Prostate gland (tissue), 2 donors: ENCODE measurements around the gene TMEM213. TPM values are rescaled to one million over a fixed set of nuclear protein-coding genes. Genes with fewer than 3 reads are reported as not detected.

Experiments used
- DNase-seq: peaks from one replicate; pipeline ENCODE4 v3.0.0-alpha.2; 2019; ENCODE audit warnings: low spot score
- H3K27ac ChIP-seq, 2 donors: fragments of 200-600 bp; sonication (generic); 2 replicates each; pipeline ENCODE4 v1.5.1; 2017 to 2019
- H3K27me3 ChIP-seq: fragments of 200-600 bp; sonication (generic); replicated peaks from 2 replicates; pipeline ENCODE4 v1.5.1; 2019; ENCODE audit not compliant: insufficient read depth
- H3K36me3 ChIP-seq, 2 donors: fragments of 200-600 bp; sonication (generic); 1 replicate in 1 of 2; 2 replicates in 1 of 2; pipeline versions ENCODE4 v1.5.1 to v1.8.1; 2017 to 2019
- H3K4me1 ChIP-seq: fragments of 200-600 bp; sonication (generic); replicated peaks from 2 replicates; pipeline ENCODE4 v1.5.1; 2019
- H3K4me3 ChIP-seq, 2 donors: fragments of 200-600 bp; sonication (generic); 2 replicates each; pipeline ENCODE4 v1.5.1; 2017 to 2019
- H3K9me3 ChIP-seq: fragments of 200-600 bp; sonication (generic); 2 replicates; pipeline ENCODE4 v1.5.1; 2017
- POLR2A ChIP-seq: fragments of 450-650 bp; IDR thresholded peaks from one replicate; pipeline ENCODE4 v1.6.1; 2016; ENCODE audit warnings: antibody characterized with exemption, mild to moderate bottlenecking
- POLR2AphosphoS5 ChIP-seq: sonication (generic); formaldehyde crosslinking; IDR thresholded peaks from one replicate; pipeline ENCODE4 v1.6.1; 2017; ENCODE audit warnings: antibody characterized with exemption
- WGBS: methylation state at CpG from one replicate; pipeline ENCODE4 v1.1.5; 2018; 5-methylcytosine and 5-hydroxymethylcytosine counted together
- intact Hi-C: fragments of 100-400 bp; cut with DNase I; formaldehyde crosslinking; loops from one replicate; pipeline ENCODE4 v1.14.2; 2022
- total RNA-seq, 2 donors: library from RNA; depleted of rRNA; stranded (reverse); fragments of >200 nt; gene quantifications; one replicate each; pipeline ENCODE4 v1.1.0, GENCODE V29; 2016
- TF ChIP-seq, protein P1 (sequence below), 4 experiments: fragments of 200-600 bp in 2 of 4; fragments of 450-650 bp in 2 of 4; sonication (generic) in 2 of 4; IDR thresholded peaks; 1 replicate in 3 of 4; 2 replicates in 1 of 4; pipeline ENCODE4 v1.5.1; 2016 to 2019; ENCODE audit warnings: antibody characterized with exemption in 4 of 4, mild to moderate bottlenecking in 2 of 4, moderate library complexity in 2 of 4

The TMEM213 gene
- total RNA-seq: under 1 TPM in 1 of 2 donors, not detected in 1; 0.55 TPM

GRCh38 chr7:138797715-138798320 lies at the start of gene TMEM213, which contains the start of gene ATP6V0A4:
Gene TMEM213, plus strand, starts transcription at chr7:138797994. Its CDS starts 111 bp downstream, at chr7:138798105.
Gene ATP6V0A4, minus strand, starts transcription at chr7:138798196. Its CDS starts 26,949 bp downstream, at chr7:138771247.
- H3K4me3 ChIP-seq: no peak within 1 kb of the TSS
- no peaks in the 10 kb centered on the region for H3K36me3 ChIP-seq
- WGBS: 6% methylated on average over 14 of the region's 14 CpGs
- intact Hi-C loops: no loop called here
- no peaks in the 10 kb centered on the region for H3K27me3 ChIP-seq
- H3K4me1 ChIP-seq: no peaks in the 10 kb centered on the region
- H3K9me3 ChIP-seq: no peaks in the 10 kb centered on the region
- no peak within 1 kb of the TSS for H3K27ac ChIP-seq
- TF ChIP-seq, protein P1, sequence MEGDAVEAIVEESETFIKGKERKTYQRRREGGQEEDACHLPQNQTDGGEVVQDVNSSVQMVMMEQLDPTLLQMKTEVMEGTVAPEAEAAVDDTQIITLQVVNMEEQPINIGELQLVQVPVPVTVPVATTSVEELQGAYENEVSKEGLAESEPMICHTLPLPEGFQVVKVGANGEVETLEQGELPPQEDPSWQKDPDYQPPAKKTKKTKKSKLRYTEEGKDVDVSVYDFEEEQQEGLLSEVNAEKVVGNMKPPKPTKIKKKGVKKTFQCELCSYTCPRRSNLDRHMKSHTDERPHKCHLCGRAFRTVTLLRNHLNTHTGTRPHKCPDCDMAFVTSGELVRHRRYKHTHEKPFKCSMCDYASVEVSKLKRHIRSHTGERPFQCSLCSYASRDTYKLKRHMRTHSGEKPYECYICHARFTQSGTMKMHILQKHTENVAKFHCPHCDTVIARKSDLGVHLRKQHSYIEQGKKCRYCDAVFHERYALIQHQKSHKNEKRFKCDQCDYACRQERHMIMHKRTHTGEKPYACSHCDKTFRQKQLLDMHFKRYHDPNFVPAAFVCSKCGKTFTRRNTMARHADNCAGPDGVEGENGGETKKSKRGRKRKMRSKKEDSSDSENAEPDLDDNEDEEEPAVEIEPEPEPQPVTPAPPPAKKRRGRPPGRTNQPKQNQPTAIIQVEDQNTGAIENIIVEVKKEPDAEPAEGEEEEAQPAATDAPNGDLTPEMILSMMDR (IDR thresholded peaks at IDR 0.05): no peak
- DNase-seq: no peak

- DNase-seq: no peak
- no peak overlapping the region for H3K4me3 ChIP-seq
- 76% methylated on average over 6 of the region's 6 CpGs for WGBS
- H3K4me1 ChIP-seq: no peaks in the 10 kb centered on the region
- intact Hi-C loops: no loop called here
- TF ChIP-seq POLR2A (no peak), POLR2AphosphoS5 (no peak)
- TF ChIP-seq, protein P1 (IDR thresholded peaks at IDR 0.05): no peak
- H3K27ac ChIP-seq: no peak overlapping the region
- no peaks in the 10 kb centered on the region for H3K27me3 ChIP-seq
- H3K36me3 ChIP-seq: no peaks in the 10 kb centered on the region
- H3K9me3 ChIP-seq: no peaks in the 10 kb centered on the region
Measured at GRCh38 chr7:138748666-138749065, 49.1 kb upstream of the TMEM213 start.

- WGBS: 41% methylated on average over 3 of the region's 3 CpGs
- no peaks in the 10 kb centered on the region for H3K4me1 ChIP-seq
- intact Hi-C loops: no loop called here
- no peaks in the 10 kb centered on the region for H3K36me3 ChIP-seq
- no peak overlapping the region for H3K27ac ChIP-seq
- TF ChIP-seq, protein P1 (IDR thresholded peaks at IDR 0.05): no peak
- TF ChIP-seq POLR2AphosphoS5 (no peak), POLR2A (no peak)
- no peak overlapping the region for H3K4me3 ChIP-seq
- no peaks in the 10 kb centered on the region for H3K27me3 ChIP-seq
- no peak for DNase-seq
- no peaks in the 10 kb centered on the region for H3K9me3 ChIP-seq
Measured at GRCh38 chr7:138749960-138750359, 47.8 kb upstream of the TMEM213 start.

GRCh38 chr7:138750473-138750872 lies 47.3 kb upstream of the TMEM213 start:
- H3K36me3 ChIP-seq: no peaks in the 10 kb centered on the region
- no peak for DNase-seq
- TF ChIP-seq POLR2AphosphoS5 (no peak), POLR2A (no peak)
- TF ChIP-seq, protein P1 (IDR thresholded peaks at IDR 0.05): no peak
- H3K4me3 ChIP-seq: no peak overlapping the region
- H3K4me1 ChIP-seq: no peaks in the 10 kb centered on the region
- H3K27me3 ChIP-seq: no peaks in the 10 kb centered on the region
- H3K27ac ChIP-seq: no peak overlapping the region
- no peaks in the 10 kb centered on the region for H3K9me3 ChIP-seq
- intact Hi-C loops: no loop called here
- WGBS: 93% methylated on average over 15 of the region's 15 CpGs

GRCh38 chr7:138750901-138751464 lies 46.8 kb upstream of the TMEM213 start:
- no peak for DNase-seq
- no peak for TF ChIP-seq POLR2A
- no peak for TF ChIP-seq POLR2AphosphoS5
- TF ChIP-seq, protein P1 (IDR thresholded peaks at IDR 0.05): no peak
- WGBS: 81% methylated on average over 18 of the region's 18 CpGs
- Histone ChIP-seq H3K27me3 (no peaks in the 10 kb centered on the region), H3K4me3 (no peak overlapping the region), H3K36me3 (no peaks in the 10 kb centered on the region), H3K9me3 (no peaks in the 10 kb centered on the region), H3K4me1 (no peaks in the 10 kb centered on the region), H3K27ac (no peak overlapping the region)
- intact Hi-C loops: no loop called here
